Cerebellar cortex (tissue), 1 donor: ENCODE measurements around the gene GRB7.
"Not testable (repeated sequence)": the region's sequence is repeated elsewhere in the genome, so short reads cannot be mapped to it uniquely, and the experiment has no call there.

Source experiments
- DNase-seq: peaks from one replicate; pipeline ENCODE4 v3.0.0-alpha.2; 2015; ENCODE audit warnings: low spot score

Gene GRB7

GRCh38 chr17:39736319-39737165 is 1.2 kb upstream of the GRB7 start:
- no peak for DNase-seq

GRCh38 chr17:39737206-39737759 is 455 bp upstream of the GRB7 start:
- no peak for DNase-seq

GRCh38 chr17:39738568-39738901 is 797 bp downstream of the GRB7 start:
- DNase-seq, result peak; percentile 69

GRCh38 chr17:39738983-39739884 is 1.5 kb downstream of the GRB7 start:
- DNase-seq, result peak; percentile 61

GRCh38 chr17:39739885-39740356 is 2.2 kb downstream of the GRB7 start:
- peak; percentile 18 for DNase-seq

DNA sequence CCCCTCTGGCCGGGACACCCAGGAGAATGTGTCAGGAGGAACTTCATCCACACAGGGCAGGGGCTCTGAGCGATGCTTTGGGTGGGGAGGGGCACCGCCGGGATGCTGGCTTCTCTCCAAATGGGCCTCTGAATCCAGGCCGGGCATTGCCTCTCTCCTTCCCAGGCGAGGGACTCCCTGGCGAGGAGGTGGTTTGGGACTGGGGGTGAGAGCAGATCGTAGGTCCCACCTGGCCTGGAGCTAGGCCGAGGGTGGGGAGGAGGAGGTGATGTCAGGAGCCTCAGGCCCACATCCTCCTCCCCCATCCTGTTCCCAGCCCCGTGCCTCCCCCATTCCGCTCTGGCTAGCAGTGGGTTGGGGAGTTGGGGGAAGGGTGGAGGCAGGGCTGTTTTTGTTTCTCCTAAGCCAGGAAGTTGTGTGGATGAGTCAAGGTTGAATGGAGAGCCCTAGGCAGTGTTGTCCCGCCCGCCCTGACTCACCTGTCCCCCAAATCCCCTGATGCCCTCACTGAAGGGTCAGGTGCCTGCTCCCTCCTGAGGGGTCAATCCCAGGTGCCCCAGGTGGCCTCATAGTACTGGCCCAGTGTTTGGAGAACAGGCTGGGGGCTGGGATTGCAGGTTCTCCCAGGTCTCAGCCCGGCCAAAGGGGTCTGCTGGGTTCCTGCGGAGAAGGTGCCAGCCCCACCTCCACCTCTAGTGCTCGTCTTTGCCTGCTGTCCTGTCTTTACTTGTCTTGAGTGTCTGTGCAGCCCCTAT is 2.8 kb downstream of the GRB7 start:
- no peak for DNase-seq

DNA sequence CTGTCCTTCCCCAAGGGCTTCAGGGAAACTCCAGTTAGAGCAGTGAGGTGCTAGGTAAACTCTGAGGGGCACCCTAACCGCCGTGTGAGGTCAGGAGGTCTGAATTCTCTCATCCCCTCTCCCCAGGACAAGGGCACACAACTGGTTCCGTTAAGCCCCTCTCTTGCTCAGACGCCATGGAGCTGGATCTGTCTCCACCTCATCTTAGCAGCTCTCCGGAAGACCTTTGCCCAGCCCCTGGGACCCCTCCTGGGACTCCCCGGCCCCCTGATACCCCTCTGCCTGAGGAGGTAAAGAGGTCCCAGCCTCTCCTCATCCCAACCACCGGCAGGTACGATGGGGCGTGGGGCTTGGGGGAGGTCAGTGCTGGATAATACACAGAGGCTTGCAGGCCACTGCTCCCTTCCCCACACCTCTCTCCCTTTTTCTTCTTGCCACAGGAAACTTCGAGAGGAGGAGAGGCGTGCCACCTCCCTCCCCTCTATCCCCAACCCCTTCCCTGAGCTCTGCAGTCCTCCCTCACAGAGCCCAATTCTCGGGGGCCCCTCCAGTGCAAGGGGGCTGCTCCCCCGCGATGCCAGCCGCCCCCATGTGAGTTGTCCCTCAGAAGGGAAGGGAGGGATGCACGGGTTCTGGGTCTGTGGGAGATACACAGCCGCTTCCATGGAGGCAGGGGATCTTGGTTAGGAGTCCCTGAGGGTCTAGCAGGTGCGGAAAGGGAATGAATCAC is 4.6 kb downstream of the GRB7 start:
- no peak for DNase-seq

- no peak for DNase-seq
Observed at GRCh38 chr17:39742856-39743436, 5.2 kb downstream of the GRB7 start.

DNA sequence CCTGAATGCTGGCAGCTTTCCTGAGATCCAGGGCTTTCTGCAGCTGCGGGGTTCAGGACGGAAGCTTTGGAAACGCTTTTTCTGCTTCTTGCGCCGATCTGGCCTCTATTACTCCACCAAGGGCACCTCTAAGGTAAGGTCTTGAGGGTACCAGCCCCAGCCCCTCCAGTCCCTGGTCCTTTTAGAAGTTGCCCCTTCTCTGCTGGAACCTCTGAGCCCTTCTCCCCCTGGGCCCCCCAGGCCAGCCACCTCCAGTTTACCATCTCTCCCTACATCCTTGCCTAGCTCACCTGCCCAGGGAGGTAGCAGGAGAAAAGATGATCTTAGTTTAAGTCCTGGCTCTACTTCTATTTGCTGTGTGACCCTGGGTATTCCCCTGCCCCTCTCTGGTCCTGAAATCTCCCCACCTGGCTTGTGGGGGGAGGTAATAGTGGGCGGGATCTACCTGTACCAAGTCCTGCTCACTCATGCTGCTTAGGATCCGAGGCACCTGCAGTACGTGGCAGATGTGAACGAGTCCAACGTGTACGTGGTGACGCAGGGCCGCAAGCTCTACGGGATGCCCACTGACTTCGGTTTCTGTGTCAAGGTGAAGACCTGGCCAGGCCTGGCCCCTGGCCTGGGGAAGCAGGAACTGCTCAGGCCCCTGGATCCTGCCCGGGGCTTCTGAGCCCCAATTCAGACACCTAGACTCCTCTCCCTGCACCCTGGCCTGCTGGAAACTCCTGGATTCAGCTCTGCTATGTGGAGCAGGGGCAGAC is 6.5 kb downstream of the GRB7 start:
- DNase-seq, result no peak

GRCh38 chr17:39744836-39745215 is 7.1 kb downstream of the GRB7 start:
- no peak for DNase-seq

- DNase-seq, result no peak
Observed at GRCh38 chr17:39745335-39746144, 7.8 kb downstream of the GRB7 start.

- no peak for DNase-seq
Observed at GRCh38 chr17:39746145-39746461, 8.4 kb downstream of the GRB7 start.

DNA sequence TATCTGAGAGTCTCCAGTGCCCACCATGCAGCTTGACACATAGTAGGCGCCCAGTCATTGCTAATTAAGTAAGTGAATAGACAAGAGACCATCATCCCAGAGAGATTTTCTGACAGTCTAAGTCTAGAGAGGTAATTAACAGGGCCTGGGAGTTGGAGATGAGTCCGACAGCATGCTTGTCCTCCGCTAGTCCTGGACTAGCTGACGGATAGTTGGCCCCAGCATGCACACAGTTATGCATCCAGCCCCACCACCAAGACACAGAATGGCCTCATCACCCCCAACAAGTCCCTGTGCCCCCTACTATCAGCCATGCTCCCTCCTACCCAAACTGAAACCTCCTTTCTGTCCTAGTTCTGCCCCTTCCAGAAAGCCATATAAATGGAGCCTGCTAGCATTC is 10.0 kb downstream of the GRB7 start:
- DNase-seq, result no peak

- not testable (repeated sequence) for DNase-seq
Observed at GRCh38 chr17:39748444-39749034, 10.8 kb downstream of the GRB7 start.

GRCh38 chr17:39750131-39751015 is 12.6 kb downstream of the GRB7 start:
- no peak for DNase-seq

GRCh38 chr17:39751016-39751543 is 13.3 kb downstream of the GRB7 start:
- DNase-seq, result no peak

- no peak for DNase-seq
Observed at GRCh38 chr17:39751637-39752036, 13.9 kb downstream of the GRB7 start.
